GM18520 (cell line): Measurements from ENCODE around the gene TTLL5.

Source experiments
- ATAC-seq: cut with Tn5 transposase; IDR thresholded peaks from one replicate; pipeline ENCODE4 v1.9.1; 2021; ENCODE audit not compliant: unreplicated experiment

TTLL5 gene

GRCh38 chr14:75734854-75735253 is 73.8 kb downstream of the TTLL5 start:
- ATAC-seq: no peak

- ATAC-seq: no peak
These were observed 75.9 kb downstream of the TTLL5 start for GRCh38 chr14:75736845-75737485.

DNA sequence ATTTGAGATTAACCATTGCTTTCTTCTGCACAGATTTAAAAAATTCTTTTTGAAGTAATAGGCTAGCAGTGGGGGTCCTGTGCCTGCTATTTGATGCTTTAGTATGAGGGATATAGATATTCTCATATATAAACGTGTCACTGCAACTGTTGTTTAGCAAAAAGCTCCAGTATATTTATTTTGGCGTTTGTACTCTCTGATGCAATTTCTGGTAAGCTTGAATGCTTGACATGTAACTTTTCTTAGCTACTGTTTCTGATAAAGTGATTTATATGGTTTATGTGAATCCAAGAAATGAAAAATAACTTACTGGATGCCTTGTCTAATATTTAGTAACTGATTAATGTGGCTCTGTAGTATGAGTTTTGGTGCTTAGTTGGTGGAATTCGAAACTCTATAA is 77.1 kb downstream of the TTLL5 start:
- ATAC-seq: no peak

GRCh38 chr14:75742867-75743266 is 81.8 kb downstream of the TTLL5 start:
- ATAC-seq: no peak

GRCh38 chr14:75747899-75748298 is 86.9 kb downstream of the TTLL5 start:
- ATAC-seq: no peak

DNA sequence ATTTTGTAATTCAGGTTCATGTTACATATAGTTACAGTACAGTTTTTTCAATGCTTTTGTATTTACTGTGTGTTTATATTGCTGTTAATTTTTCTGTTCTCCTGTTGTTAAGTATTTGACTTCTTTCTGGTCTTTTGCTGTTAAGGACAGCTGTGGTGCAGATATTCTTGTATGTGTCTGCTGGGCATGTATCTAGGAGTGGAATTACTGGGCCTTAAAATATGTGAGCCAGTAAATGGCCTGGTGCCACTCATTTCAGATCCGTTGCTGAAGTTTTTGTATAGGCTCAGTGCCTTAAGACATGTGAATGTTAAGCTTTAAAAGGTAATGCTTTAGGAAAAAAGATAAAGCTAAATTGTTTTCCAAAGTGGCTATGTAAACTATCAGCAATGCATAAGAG is 87.3 kb downstream of the TTLL5 start:
- no peak for ATAC-seq

DNA sequence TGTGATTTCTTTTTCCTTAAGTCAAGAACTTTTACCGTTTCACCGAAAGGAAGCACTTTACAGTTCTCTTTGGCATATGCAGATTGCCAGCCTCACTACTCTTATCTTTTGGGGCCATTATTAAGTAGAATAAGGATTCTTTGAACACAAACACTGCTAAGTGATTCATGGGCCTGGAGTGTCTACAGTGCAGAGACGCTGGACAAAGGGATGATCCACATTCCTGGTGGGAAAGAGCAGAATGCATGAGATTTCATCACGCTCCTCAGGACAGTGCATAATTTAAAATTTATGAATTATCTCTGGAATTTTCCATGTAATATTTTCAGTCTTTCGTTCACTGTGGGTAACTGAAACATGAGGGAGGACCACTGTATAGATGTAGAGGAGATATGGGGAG is 90.2 kb downstream of the TTLL5 start:
- no peak for ATAC-seq

DNA sequence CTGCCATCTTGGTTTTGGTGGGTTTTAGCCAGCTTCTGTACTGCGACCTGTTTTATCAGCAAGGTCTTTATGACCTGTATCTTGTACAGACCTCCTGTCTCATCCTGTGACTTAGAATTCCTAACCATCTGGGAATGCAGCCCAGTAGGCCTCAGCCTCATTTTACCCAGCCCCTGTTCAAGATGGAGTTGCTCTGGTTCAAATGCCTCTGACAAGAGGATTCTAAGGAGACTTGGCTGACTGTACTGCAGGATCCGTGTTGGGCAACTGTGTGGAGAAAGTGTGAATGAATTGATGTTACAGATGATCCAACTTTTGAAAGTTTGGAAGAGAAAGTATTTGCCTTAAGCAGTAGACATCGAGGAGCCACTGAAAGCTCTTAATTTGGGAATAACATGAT is 91.0 kb downstream of the TTLL5 start:
- no peak for ATAC-seq

DNA sequence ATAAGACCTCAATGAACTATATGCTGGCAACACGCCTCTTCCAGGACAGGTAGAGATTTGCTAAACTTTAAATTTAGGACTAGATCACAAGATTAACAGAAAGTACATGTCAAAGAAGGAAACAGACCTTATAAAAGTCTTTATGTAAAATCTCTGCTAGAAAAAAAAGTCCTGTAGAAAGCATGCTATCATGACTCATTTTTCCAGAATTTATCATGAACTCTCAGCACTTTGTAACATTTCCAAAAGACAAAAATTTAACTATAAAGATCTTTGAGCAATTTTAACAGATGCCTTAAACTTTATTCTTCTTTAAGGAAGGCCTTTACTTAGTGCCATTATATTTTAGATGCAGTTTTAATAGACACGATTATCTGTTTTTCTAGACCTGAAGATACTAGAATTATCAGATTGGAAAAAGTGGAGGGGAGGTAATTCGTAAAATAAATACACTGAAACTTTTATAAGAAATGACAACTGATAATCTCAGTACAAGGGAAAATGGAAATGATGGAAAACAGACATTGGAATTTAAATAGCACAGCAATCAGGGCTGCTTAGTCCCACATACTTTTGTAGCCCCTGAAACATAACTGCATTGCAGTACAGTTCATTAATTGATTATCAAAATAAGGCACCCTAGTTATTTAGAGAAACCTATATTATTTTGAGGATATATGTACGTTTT is 92.0 kb downstream of the TTLL5 start:
- no peak for ATAC-seq

DNA sequence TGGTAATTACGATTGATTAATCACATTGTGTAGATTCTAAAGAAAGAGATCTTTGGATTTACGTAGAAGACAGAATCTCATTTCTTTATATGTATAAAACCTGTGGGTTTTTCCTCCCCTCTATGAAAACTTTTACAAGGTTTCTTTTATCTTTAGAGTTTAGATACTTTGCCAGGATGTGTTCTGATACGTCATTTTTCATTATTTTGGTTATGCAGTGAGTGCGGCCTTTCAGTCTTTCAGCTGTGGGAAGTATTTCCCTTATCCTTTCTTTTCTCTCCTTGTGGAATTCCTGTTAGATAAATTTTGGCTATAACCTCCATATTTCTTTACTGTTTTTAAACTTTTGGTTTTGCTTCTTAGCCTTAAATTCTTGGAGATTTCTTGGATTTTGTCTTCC is 92.7 kb downstream of the TTLL5 start:
- no peak for ATAC-seq

DNA sequence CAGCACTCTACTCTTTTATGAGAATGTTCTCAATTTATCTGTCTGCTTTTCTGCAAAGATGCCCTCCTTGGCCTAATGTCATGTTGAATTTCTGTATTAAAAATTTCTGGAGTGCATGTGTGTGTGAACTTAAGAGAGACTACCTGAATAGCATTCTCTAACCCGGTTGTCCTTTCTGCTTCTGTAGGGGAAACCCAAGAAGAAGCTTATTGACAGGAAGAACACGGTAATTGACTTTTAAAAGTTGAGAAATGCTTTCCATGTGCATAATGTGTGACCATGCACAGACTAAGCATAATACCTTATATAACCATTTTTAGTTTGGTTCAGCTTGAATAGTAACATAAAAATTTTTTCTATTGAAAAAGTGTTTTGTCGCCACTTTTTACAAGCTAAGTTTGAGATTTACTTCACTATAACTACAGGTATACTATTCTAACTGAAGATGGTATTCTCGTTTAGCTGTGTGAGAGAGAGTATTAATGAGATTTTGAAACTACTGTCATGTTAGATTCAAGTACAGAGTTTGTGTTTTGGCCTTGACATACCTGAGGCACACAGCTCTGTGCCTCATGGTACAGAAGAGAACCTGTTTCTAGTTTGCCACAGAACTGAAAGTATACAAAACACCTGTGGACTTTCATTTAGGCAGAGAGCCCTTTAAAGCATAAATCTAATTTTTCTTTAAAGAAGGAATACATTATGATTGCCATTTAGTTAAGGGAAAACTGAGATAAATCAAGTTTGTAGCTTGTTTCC is 96.8 kb downstream of the TTLL5 start:
- no peak for ATAC-seq

DNA sequence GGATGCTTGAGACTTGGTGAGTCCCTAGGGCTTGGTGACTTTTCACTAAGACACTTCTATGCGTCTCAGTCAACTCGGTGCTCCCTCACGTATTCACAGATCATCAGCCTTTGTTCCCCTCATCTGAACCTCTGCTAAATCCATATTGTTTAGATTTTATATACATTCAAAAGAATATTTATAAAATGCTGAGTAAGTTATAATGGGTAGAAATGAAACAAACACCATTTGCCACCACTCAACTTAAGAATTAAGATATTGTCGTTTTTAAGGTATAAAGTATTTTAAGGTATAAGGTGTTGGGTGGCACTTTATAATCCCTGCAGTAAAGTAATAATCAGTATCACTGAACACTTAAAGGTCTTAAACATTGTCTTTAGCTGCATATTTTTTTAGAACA is 103.0 kb downstream of the TTLL5 start:
- ATAC-seq: no peak

DNA sequence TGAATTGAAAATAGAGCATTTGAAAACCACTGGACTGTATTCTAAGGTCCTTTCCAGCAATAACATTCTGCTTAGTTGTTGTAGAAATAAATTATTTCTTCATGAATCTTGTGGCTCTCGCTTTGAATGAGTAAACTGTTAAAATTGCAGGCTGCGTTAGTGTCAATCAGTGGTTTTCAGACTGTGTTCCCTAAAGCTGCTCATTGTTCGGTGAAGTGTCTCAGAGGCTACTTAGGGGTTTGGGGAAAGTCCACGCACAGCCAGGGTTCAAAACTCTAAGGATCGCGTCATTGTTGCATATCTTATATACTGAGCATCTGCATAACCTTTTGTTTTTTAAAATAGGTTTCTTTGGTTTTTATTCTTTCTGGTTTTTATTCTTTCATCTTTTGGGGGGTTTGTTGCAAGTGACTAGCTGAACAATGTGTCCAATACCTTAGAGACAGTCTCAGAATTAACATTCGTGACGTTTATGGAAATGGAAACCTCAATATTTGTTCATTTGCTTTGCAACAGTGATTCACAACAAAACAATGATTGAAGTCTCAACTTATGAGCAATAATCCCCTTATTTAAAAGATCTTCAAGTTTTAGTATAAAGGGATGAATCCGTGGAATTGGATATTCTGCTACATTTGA is 108.1 kb downstream of the TTLL5 start:
- ATAC-seq: no peak

DNA sequence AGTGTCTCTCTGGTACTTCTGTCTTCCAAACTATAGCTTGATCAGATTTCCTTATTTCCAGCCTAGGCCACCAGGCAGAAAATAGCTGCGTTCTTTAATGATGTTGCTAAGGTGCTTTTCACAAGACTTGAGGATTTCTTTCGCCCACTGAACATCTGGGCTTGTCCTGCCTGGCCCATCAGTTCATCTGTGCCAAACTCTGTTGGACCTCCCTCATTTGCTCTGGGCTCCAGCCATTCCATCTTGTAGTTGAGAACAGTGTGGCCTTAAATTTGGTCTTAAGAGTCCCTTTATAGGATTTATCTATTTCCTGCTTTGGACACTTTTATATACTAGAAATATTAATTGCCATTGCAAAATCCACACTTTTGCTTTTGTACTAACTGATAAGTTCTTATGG is 109.6 kb downstream of the TTLL5 start:
- no peak for ATAC-seq

- ATAC-seq: no peak
These were observed 110.5 kb downstream of the TTLL5 start for GRCh38 chr14:75771595-75771994.

DNA sequence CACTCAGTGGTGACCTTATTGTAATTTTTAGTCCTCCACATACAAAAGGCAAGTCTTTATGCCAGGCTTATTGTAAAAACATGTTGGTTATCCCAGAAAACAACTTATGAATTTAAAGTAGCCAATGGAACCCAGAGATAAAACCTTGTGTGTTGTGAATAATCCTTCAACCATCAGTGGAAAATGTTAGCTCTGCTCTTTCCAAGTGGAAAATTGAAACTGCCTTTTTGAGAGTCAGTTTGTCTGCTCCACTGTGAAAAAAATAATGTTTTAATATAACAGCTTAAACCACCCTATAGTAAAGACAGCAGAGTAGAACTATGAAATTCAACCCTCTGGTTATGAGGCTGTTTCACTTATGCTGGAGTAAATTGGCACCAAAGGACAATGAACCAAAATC is 112.0 kb downstream of the TTLL5 start:
- no peak for ATAC-seq

GRCh38 chr14:75781096-75781495 is 120.0 kb downstream of the TTLL5 start:
- no peak for ATAC-seq

GRCh38 chr14:75783184-75783583 is 122.1 kb downstream of the TTLL5 start:
- no peak for ATAC-seq

DNA sequence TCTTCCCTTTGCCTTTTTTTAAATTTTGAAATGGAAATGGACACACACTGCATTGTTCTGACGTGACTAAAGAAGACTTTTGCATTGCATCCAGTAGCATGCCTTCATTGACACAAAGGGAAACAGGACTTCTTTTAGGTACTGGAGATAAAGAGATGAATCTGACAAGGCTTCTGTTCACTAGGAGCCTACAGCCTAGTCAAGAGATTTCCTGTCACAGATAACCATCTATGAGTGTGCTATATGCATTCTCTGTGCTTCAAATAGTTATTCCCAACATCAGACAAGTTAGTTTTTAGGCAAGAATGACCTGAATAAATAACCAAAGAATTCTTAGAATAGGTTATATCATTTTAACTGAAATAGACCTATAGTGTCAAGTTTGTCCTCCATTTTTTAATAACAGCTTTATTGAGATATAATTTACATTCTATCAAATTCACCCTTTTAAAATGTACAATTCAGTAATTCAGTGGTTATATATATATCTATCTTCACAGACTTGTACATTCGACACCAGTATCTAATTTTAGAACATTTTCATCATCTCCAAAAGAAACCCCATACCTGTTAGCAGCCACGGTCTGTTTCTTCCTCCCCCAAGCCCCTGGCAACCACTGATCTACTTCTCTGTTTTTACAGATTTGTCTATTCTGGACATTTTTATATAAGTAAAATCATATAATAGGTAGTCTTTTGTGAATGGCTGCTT is 122.7 kb downstream of the TTLL5 start:
- ATAC-seq: no peak

- ATAC-seq: no peak
These were observed 123.3 kb downstream of the TTLL5 start for GRCh38 chr14:75784314-75784686.

GRCh38 chr14:75793806-75794205 is 132.8 kb downstream of the TTLL5 start:
- ATAC-seq: no peak
